ENCODE measurements around the gene OR13J1.
"Not testable (repeated sequence)": the region's sequence is repeated elsewhere in the genome, so short reads cannot be mapped to it uniquely, and the experiment has no call there.

OR13J1 gene, protein sequence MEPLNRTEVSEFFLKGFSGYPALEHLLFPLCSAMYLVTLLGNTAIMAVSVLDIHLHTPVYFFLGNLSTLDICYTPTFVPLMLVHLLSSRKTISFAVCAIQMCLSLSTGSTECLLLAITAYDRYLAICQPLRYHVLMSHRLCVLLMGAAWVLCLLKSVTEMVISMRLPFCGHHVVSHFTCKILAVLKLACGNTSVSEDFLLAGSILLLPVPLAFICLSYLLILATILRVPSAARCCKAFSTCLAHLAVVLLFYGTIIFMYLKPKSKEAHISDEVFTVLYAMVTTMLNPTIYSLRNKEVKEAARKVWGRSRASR

DNA sequence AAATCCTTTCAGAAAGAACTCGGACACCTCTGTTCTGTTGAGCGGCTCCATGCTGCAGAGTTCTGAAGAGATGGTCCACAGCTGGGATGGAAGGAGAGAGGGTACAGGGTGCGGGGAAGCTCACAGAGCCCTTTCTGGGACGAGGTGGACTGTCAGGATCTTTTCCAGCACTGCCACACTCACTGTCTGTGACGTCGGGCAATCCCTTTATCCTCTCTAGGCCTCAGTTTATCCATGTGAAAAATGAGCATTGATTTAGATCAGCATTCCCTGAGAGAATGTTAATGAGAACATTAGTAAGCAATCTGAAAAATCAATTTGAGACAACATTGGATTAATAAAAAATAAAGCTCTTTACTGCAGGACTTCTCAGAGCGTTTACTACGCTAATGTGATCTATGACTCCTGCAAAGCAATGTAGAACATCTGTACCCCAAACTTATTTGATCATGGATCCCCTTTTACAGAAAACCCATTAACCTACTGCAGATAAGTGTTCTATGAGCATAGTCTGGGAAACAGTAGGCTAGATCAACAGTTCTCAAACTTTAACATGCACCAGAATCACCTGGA is at the start of gene OR13J1:
OR13J1 (minus strand) TSS at position 51 of the 573 bp plus-strand sequence; CDS start at position 51, 0 bp downstream.
- no peak for DNase-seq

DNA sequence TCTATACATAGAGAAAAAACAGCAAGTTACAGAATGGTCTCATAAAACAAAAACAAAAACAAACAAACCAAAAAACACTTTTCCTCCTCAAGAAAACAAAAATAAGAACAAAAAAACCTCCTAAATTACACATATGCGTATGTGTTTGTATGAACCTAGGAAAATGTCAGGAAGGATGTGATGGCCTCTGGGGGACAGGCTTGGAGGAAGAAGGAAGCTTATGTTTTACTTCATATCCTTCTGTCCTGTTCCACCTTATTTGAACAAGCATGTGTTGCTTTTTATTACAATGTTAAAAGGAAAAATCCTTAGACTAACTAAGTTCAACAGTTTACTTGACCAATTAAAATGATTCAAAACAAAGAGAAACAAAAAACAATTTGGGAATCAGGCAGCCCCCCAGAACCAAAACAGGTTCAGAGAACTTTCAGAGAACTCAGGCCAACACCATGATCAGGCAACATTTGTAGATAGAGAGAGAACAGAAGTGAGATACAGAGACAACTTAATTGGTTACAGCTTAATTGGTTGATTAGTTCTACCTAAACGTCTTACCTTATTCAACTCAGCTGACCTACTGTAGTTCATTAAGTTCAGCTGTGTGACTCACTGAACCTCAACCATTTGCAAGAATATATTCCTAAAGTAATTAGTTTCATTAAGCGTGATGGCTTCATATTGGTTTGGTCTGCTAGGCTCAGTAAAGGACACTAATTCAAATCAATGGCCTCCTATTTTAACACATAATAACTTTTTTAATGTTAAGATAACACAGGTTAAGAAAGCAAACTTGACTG is 49.2 kb upstream of the OR13J1 start:
- DNase-seq, result no peak

DNA sequence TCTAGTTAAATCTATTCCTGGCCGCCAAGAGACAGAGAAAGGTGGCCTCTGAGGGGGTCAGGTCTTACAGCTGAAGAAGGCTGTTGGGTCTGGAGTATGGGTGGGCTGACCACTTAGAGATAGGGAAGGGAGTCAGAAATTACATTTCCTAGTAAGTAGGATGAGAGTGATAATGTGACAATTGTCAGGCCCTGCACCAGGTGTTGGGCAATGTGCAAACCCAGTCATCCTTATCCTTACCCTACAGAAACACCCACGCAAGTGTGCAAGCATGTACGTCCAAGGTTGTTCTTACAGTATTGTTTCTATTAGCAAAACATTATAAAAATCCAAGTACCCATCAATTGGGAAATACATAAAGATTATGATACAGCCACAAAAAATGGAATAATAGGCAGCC is 48.6 kb upstream of the OR13J1 start:
- no peak for DNase-seq

DNA sequence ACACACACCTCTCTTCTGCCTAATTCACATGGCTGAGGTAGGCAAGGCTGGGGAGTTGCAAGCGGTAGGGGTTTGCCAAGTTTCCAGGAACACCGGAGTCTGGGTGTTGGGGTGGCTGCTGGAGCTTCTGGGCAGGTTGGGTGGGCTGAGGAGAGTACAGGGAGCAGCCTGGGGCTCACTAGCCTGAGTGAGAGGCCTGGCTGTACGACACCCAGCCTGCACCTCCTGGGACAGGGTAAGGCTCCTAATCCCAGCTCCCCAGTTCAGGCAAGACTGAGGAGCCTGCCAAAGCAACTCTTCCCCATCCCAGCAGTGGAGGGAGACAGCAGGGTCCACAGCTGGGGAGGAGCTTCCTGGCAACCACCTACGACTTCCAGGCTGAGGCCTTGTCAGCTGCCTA is 47.1 kb upstream of the OR13J1 start:
- no peak for DNase-seq

DNA sequence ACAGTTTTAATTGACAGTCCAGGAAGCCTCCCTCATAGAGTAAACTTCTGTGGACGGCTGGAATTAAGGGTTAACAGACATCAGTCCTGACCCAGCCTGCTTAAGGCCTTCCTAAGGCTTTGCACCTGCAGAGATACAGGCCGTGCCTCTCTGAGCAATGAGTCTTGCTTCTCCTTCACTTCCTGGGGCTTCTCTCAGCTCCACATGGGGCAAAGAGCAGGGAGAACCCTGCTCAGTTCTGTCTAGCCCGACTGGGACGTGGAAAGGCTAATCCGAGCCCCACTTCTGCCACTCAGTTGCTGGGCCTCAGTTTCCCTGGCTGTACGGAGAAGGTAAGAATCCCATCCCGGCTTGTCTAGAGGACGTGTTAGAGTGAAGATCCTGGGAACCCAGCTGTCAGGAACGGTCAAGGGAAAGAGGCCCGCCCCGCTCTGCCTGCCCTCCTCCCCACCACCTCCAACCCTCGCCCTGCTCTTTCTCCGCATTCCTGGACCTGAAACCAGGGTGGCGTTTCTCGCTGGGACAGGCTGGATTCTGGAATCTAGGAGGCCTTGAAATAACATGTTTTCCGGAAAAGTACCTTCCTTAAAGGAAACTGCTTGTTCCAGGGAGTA is 45.6 kb upstream of the OR13J1 start:
- no peak for DNase-seq

DNA sequence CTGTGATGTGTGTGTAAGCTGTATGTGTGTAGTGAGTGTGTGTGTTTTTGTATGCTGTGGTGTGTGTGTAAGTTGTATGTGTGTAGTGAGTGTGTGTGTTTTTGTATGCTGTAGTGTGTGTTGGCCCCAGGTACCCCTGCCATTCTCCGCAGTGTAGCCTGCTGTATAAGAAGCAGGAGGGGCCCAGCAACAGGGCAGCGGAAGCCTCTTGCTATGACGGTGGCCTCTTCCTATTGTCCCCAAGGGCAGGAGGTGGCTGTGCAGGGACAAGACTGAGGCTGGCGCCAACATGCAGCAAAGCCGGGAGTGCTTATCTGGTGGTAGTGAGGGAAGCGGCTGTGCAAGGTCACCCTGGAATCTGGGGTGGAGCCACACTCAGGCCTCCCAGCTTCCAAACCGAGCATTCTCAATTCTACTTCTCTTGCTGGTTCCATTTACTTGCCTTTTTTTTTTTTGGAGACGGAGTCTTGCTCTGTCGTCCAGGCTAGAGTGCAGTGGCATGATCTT is 44.2 kb upstream of the OR13J1 start:
- DNase-seq, result no peak

DNA sequence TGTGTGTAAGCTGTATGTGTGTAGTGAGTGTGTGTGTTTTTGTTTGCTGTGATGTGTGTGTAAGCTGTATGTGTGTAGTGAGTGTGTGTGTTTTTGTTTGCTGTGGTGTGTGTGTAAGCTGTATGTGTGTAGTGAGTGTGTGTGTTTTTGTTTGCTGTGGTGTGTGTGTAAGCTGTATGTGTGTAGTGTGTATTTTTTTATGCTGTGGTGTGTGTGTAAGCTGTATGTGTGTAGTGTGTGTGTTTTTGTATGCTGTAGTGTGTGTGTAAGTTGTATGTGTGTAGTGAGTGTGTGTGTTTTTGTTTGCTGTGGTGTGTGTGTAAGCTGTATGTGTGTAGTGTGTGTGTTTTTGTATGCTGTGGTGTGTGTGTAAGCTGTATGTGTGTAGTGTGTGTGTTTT is 43.2 kb upstream of the OR13J1 start:
- DNase-seq, result not testable (repeated sequence)

DNA sequence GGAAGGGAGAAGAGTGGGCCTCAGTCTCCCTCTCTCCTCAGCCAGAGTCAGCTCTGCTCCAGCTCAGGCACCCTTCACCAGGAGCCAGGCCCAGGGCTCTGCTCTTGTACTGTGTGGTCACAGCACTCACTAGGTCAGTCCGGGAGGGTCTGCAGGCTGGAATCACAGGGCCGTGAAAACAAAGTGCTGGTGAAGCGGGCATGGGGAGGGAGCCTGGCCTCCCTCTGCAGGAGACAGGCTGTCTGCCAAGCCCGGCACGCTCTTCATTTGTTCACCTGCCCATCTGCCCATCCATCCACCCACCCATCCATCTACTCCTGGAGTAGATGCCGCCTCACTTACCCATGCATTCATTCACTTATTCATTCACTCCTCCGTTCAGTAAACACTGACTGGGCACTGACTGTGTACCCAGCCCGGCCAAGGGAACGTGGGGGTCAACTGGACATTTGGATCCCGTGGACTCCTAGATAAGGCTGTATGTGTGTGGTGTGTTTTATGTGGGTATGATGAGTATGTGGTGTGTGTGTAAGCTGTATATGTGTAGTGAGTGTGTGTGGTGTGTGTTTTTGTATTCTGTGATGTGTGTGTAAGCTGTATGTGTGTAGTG is 42.7 kb upstream of the OR13J1 start:
- no peak for DNase-seq

DNA sequence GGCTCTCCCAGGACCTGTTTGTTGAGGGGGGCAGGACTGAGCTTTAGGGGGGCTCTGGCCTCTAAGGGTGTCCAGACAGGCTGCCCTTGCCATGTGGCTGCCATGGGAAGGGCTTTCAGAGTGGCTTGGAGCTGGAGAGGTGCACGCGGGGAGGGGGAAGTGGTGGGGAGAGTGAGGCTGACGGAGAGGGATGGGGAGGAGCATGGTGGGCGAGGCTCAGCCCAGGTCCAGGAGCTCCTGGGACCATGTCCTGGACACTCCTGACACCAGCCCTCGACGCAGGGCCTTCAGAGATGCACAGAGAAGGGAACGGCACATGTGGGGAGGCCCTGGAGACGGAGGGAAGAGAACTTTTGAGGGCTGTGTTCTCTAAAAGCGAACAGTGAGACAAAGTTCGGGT is 41.5 kb upstream of the OR13J1 start:
- no peak for DNase-seq

DNA sequence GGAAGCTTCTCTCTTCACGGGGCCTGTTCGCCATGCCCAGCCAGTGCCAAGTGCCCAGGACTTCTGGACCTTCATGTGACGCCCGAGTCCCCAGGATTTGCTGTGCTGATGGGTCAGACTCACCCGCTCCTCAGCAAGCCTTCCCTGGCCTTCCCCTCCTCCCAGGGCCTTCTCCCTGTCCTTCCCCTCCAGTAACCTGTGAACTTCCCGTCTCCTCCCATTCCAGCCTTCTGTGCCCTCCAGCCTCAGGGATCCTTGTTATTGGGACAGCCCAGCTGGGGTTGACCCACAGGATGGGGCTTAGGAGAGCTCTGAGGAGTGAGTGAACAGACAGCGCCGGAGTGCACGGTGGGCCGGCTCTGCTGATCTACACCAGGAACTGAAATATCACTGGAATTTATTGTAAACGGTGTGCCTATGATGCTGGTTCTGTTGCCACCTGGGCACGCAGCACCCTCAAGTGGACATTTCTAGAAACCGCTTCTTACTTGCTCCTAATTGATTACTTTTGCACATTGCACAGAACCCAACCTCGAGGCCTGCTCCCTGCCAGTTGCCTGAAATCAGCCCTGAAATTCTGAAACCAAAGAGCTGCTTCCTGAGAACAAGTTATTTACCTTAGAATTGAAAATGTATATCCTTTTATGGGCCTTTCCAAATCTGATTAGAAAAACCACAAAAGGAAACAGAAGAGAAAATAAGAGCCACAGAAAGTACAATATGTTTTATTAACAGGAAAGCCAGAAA is 40.6 kb upstream of the OR13J1 start:
- DNase-seq, result peak; percentile 8

DNA sequence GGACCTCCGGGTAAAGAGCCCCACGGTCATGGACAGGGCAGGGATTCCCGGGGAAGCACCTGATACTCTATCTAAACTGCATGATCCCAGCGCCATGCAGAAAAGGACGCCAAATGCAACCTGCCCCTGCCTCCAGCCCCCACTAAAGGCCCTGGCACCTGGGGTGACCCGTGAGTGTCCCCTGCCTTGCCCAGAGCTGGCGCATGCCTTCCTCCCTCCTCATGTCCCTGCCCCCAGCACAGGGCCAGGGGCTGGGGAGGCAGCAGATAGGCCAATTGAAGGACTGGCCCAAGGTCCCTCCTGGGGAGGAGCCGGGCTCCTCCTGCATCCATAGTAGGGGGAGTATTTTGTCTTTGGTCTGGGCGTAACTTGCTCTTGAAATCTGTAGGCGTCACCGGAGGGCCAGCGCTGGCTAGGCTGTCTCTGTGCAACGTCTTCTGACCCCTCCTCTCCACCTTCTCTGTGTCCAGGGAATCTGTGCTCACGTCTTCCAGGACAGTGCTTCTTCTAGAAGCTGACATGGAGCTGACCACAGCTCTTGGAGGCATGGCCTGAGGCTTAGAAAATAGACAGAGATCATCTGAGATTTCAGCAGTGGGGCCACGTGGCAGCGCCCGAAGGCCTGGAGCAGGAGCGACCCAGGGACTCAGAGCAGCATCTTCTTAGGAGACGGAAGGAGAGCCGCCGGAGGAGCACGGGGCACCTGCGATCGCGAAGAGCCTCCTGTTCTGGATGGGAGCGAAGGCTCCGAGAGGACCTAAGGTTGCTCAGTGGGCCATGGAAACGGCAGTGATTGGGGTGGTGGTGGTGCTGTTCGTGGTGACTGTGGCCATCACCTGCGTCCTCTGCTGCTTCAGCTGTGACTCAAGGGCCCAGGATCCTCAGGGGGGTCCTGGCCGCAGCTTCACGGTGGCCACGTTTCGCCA is 39.7 kb upstream of the OR13J1 start:
- DNase-seq, result no peak

DNA sequence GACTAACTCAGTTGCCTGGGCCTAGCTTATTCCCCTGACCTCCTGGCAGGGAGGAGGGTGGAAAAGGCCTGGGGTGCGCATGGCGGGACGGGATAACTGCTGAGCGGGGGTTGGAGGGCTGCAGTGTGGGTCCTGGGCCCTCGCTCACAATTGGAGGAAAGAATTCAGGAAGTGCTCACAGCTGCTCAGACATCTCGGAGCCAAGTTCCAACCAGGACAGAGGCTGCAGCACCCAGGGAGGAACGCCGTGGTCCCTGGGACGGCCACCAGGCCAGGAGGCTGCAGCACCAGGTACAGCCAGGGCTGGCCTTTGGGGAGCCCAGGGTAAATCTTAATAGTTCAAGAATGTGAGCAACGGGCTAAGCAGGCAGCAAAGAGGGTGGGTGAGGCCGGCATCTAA is 39.1 kb upstream of the OR13J1 start, which contains the start of gene SPAAR:
SPAAR (plus strand) TSS at position 217 of the 400 bp plus-strand sequence. CDS start 974 bp downstream, outside the sequence.
- no peak for DNase-seq

DNA sequence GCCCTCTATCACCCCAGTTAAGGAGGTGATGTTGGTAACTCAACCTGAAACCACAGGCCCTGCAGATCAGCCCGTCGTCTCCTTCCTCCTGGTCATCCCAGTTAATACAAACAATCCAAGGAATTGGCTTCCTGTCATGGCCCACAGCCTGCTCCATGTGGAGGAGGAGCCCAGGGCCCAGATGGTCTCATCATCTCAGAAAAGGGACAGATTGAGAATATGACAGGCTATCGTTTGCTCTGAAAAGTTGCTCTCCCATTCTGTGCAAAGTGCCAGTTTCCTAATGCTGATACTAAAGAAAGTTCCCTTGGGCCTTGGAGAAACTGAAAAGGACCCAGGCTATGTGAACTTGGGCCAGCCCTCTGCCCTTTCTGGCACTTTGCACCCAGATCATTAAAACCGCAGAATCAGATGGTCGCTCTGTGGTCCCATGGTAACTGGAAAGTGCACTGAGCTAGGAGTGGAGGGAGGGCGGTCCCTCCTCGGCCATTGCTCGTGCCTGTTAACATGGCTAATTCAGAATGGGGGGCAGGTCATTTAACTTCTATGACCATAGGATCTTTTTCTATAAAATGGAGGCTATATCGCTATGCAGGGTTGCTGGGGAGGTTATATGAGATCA is 38.4 kb upstream of the OR13J1 start:
- no peak for DNase-seq

DNA sequence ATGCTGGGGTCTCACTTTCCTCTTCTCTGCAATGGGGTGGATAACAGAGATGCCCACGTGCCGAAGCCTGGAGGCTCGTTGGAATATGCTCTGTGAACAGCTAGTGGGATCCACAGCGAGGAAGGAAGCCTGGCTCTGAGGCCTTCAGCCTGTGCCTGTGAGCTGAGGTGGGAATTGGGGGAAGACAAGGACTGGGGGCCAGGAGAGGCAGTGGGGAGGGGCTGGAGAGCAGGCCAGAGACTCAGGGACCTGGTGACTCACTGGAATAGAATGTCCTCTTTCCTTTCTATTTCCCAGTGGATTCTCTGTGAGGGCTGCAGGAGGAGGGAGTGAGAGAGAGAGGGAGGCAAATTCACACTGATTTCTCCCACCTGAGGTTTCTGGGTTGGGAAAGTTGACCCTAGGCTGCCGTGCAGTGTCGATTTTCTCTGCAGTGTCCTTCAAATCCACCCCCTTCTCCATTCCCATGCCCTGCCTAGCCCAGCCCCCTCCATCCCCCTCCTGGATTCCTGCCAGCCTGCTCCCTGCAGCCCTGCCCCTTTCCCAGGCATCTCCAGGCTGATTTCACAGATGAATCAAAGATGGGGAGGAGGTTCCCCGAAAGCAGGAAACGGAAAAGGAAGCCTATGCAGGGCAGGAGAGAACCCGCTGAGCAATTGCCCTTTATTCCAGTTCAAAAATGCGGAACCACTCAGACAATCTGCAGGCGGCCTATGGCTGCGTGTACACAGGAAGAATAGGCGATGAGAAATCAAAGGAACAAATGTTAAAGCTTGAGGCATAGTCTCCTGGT is 37.7 kb upstream of the OR13J1 start:
- DNase-seq, result peak; percentile 80

DNA sequence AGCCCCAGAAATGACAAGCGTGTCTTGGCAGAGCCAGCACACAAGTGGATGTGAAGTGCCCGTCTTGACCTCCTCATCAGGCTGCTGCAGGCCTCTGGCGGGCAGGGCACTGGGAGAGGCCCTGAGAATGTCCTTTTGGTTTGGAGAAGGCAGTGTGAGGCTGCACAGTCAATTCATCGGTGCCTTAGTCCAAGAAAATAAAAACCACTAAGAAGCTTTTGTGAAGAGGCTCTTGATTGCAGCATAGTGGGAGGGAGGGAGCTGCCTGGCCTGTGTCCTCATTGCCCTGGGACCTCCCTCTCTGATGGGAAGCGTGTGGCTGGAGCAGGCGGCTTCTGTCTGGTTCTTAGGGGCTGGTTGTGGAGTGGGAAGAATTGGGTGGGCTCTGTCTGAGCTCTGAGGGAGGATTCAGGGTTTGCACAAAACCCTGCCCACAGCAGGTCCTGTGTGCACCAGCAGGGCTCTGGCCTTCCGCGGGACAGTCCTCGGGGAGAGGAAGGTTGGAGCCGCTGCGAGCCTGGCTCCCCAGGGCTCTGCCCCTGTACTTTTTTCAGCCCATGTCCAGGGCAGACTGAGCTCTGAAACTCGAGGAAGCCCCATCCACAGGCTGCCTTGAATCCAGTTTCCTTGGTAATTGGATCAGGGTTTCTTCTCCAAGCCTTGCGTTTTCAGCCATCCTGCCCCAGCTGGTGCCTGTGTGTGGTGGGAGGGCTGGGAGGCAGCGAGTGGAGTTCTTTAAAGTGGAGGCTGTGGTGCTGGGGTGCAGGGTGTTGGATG is 36.9 kb upstream of the OR13J1 start:
- DNase-seq, result no peak

DNA sequence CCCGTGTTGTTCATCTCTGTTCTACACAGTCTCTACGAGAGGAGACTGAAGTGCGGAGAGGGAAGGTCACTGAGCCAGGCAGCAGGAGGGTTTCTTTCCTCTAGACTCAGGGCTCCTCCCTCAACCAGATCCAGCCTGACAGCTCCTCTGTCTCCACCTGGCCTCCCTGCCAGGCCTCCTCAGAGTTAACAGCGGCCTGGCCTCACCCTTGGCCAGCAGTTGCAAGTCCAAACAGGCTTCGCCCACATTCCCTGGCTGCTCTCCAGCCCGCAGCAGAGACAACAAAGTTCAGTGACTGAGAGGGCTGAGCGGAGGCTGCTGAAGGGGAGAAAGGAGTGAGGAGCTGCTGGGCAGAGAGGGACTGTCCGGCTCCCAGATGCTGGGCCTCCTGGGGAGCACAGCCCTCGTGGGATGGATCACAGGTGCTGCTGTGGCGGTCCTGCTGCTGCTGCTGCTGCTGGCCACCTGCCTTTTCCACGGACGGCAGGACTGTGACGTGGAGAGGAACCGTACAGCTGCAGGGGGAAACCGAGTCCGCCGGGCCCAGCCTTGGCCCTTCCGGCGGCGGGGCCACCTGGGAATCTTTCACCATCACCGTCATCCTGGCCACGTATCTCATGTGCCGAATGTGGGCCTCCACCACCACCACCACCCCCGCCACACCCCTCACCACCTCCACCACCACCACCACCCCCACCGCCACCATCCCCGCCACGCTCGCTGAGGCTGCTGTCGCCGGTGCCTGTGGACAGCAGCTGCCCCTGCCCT is 35.9 kb upstream of the OR13J1 start, which contains the start of gene HRCT1:
HRCT1 (plus strand) TSS at position 291 of the 768 bp plus-strand sequence; CDS start at position 377, 86 bp downstream.
- DNase-seq, result peak; percentile 72

DNA sequence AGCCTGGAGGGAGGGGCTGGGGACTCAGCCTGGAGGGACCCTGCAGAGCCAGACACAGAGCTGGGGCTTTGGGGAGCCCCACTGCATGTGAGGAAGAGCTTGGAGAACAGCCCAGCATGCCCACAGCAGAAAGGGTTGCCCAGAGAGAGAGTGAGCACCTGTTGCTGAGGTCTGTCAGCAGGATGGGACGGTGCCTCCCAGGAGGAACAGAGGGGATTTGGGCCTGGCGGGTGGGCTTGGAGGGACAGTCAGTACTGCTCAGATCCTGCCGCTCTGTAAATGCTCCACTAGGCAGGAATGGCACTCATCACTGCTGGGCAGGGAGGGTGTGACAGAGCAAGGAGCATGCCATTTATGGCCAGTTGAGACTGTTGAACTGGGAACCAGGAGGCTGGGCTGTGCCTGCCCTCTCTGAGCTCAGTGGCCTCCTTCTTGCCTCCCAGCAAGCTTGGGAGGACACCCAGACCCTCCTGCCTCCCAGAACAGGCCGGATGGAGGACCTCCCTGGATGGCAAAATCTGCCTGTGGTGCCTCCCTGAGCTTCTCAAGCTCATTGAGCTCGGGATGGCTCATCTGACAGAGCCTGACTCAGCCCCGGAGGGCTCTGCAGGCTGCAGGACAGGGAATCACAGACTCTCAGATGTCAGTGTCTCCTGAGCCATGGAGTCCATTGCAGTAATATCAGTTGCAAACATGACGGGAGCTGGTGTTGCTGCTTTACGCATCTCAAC is 35.0 kb upstream of the OR13J1 start:
- DNase-seq, result no peak
